GM12865 (cell line): ENCODE results near the gene ITPR1.

Experiments used
- DNase-seq: peaks from one replicate; pipeline ENCODE4 v3.0.0; 2010; ENCODE audit warnings: low read depth
- H3K4me3 ChIP-seq: 2 replicates; pipeline ENCODE4 v1.5.1; 2011; ENCODE audit warnings: mild to moderate bottlenecking, low read depth, low read length, control low read depth
- TF ChIP-seq, protein P1 (sequence below): IDR thresholded peaks from 2 replicates; pipeline ENCODE4 v1.5.1; 2011; ENCODE audit warnings: low read length, control low read depth, low read depth, inconsistent platforms; ENCODE audit not compliant: insufficient read depth; ENCODE audit errors: missing control alignments

The ITPR1 gene

DNA sequence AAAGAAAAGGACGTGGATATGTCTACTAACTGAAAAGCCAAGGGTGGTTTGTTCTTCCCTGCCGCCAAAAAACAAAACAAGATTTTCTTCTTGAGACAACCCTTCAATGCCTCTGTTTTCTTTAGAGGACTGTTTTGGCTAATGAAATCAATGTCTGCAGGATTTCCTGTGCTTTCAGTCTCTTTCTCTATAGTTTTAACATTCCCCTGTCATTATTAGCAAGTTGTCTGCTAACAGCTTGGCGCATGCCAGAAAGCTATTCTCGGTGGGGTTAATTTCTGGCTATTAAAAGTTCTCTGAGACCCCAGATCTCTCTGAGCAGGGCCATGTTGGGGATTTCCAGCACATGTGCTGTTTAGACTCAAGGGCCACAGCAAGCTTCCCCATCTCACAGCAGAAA is 56.7 kb downstream of the ITPR1 start:
- no peak overlapping the region for H3K4me3 ChIP-seq
- TF ChIP-seq, protein P1, sequence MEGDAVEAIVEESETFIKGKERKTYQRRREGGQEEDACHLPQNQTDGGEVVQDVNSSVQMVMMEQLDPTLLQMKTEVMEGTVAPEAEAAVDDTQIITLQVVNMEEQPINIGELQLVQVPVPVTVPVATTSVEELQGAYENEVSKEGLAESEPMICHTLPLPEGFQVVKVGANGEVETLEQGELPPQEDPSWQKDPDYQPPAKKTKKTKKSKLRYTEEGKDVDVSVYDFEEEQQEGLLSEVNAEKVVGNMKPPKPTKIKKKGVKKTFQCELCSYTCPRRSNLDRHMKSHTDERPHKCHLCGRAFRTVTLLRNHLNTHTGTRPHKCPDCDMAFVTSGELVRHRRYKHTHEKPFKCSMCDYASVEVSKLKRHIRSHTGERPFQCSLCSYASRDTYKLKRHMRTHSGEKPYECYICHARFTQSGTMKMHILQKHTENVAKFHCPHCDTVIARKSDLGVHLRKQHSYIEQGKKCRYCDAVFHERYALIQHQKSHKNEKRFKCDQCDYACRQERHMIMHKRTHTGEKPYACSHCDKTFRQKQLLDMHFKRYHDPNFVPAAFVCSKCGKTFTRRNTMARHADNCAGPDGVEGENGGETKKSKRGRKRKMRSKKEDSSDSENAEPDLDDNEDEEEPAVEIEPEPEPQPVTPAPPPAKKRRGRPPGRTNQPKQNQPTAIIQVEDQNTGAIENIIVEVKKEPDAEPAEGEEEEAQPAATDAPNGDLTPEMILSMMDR = no peak
- no peak for DNase-seq

DNA sequence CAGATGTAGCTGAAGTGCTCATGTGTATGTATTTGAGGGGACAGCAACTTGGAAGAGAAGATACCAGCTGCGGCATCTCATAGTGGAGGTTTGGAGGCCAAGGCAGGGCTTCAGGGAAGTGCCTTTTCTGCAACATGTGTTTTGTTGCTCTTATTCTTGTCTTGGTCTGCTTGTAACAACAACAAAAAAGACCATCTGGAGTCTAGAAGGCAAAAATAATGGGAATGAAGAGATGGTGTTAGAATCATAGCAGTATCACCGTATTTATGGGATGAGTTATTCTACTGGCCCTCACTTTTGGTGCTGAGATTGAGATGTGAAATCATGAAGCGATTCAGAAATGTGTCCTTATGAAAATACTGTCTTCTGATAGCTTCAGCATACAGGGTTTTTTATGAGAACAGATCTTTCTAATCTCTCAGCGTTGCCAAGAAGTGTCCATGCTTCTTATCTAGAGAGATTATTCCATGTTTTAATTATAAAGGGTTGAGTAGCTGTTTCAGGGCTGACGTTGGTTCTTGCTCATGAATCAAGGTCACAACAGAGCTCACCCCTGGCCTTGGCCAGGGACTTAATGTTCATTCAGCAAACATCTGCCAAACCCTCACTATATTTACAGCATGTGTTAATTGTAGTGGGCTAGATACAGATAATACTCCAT is 58.0 kb downstream of the ITPR1 start:
- TF ChIP-seq, protein P1 = no peak
- no peak overlapping the region for H3K4me3 ChIP-seq
- no peak for DNase-seq

DNA sequence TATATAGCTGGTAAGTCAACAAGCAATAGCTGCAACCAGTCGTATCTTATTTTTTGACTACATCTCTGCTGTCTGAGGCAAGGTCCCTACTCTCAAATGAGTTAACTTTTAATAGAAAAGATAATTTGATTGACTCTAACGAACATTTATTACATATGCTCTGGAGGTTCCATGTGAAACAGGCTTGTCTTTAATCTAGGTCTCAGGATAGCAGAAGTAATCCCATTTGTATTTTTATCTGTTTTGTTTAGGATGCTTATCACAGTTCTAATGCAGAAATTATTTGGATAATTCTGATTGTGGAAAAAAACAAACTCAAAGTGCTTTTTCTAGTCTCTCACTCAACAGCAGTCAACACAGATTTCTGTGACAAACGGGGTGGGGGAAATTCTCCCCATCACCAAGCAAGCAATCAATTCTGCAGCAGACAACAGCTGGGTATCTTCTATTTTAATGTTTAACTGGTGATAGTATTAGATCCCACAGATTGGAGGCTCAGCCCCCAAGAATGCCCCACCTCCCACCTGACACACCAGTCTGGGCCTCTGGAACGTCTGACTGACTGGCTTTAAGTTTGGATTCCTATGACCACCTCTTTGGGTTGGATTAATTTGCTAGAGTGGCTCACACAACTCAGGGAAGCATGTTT is 58.8 kb downstream of the ITPR1 start:
- TF ChIP-seq, protein P1 = no peak
- H3K4me3 ChIP-seq = no peak overlapping the region
- no peak for DNase-seq

DNA sequence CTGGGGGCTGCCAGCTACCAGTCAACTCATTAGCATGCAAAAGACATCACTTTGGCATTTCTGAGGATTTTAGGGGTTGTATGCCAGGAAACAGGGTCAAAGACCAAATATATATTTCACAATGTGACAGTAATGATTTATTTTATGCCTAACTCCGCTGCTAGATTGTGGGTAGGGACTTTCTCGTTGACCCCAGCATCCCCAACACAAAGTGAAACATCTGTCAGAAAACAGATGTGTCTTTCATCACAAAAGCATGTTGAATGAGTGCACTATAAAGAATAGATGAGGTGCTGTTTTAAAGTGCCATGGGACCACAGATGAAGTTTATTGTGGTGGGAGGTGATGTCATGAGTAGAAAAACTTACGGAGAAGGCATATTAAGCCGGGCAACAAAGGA is 59.7 kb downstream of the ITPR1 start:
- no peak for DNase-seq
- TF ChIP-seq, protein P1 = no peak
- H3K4me3 ChIP-seq = no peak overlapping the region

- no peak overlapping the region for H3K4me3 ChIP-seq
Observed at GRCh38 chr3:4561661-4562060, 68.5 kb downstream of the ITPR1 start.

GRCh38 chr3:4562595-4562994 is 69.4 kb downstream of the ITPR1 start:
- DNase-seq = no peak
- no peak overlapping the region for H3K4me3 ChIP-seq
- TF ChIP-seq, protein P1 = no peak

More at GRCh38 chr3:4561661-4562060, 68.5 kb downstream of the ITPR1 start:
- TF ChIP-seq, protein P1 = no peak
- no peak for DNase-seq

- DNase-seq = no peak
Observed at GRCh38 chr3:4564270-4564669, 71.1 kb downstream of the ITPR1 start.

More at GRCh38 chr3:4564270-4564669, 71.1 kb downstream of the ITPR1 start:
- TF ChIP-seq, protein P1 = no peak
- no peak overlapping the region for H3K4me3 ChIP-seq
